NOMO-1 treated with dmso at 0.1 percent for 144 hours (cell line): ENCODE measurements around the gene FAM193A.
A peak's percentile ranks its signal among the peaks of the same experiment; 100 is the strongest.

Source experiments
- DNase-seq: peaks from one replicate; lab custom pipeline; 2025; ENCODE audit not compliant: unreplicated experiment; lab: John Stamatoyannopoulos, UW

FAM193A gene, protein sequence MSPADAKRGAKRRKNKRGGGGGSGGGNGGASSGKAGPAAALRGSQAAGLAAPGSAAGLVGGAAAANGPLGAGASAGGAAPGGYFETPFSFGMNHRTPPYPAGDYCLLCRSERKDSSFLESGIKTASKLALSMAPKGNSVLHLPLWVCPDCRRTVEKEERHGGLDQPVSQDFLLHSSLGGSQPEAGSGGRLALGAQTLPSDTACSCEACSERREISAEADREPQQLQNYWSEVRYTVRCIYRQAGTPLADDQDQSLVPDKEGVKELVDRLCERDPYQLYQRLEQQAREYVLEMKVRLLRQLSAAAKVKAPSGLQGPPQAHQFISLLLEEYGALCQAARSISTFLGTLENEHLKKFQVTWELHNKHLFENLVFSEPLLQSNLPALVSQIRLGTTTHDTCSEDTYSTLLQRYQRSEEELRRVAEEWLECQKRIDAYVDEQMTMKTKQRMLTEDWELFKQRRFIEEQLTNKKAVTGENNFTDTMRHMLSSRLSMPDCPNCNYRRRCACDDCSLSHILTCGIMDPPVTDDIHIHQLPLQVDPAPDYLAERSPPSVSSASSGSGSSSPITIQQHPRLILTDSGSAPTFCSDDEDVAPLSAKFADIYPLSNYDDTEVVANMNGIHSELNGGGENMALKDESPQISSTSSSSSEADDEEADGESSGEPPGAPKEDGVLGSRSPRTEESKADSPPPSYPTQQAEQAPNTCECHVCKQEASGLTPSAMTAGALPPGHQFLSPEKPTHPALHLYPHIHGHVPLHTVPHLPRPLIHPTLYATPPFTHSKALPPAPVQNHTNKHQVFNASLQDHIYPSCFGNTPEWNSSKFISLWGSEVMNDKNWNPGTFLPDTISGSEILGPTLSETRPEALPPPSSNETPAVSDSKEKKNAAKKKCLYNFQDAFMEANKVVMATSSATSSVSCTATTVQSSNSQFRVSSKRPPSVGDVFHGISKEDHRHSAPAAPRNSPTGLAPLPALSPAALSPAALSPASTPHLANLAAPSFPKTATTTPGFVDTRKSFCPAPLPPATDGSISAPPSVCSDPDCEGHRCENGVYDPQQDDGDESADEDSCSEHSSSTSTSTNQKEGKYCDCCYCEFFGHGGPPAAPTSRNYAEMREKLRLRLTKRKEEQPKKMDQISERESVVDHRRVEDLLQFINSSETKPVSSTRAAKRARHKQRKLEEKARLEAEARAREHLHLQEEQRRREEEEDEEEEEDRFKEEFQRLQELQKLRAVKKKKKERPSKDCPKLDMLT (N-terminal part only)

DNA sequence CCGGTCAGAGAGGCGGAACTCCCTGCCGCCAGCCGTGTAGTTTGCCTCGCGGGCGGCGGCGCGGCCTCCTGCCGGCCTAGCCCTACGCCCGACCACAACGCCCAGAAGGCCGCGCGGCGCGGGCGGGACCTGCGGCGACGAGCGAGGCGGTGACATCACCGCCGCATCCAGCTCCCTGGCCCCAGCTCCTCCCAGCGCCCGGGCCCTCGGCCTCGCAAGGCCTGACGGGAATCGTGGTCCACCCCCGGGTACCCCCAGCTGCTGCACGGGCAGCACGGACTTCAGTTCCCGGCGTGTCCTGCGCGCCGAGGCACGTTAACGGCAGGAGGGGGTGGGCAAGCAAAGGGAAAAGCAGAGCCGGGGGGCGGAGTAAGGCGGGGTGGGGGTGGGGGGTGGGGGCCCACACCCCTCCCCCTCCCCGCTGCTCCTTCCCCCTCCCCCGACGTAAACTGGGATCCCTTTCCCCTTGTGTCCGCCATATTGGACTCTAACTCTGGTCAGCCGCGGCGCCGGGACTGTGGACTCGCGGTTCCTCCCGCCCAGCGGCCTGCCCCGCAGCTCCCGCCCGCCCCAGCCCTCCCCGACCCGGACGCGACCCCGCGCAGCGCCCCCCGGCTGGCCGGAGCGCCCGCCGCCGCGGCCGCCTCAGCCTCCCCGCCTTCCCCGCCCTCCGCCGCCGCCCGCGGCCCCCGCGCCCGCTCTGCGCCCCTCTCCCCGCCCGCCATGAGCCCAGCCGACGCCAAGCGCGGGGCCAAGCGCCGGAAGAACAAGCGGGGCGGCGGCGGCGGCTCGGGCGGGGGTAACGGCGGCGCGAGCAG lies at the start of gene FAM193A:
TSS of gene FAM193A (plus strand) at position 455 of the 818 bp plus-strand sequence. CDS start at position 724, 269 bp downstream.
- DNase-seq = peak; percentile 98

DNA sequence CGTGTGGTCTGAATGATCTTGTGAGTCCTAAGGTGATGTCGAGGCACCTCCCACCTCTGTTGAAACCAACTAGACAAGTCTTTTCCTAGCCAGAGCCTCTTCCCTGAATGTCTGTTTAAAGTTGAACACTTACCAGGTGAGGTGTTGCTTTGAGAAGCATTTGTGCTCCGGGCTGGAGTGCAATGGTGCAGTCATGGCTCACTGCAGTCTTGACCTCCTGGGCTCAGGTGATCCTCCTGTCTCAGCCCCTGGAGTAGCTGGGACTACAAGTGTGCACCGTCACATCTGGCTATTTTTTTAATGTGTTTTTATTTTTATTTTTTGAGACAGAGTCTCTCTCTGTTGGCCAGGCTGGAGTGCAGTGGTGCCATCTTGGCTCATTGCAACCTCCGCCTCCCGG lies 49.5 kb upstream of the FAM193A start:
- no peak for DNase-seq

DNA sequence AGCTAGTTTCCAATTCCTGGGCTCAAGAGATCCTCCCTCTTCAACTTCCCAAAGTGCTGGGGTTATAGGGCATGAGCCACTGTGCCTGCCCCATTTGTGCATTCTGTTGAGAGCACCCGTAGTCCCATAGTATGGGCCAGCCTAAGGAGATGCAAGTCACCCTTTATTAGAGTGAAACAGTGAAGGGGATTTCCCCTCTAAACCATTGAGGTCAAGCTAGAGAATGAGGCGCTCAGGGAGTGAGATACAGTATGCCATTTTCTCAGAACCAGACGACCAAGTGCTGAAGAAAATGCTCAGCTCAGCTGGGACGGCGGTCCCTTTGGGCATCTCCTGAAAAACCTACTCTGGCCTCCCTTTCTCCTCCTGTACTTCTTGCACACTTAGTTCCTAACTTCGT lies 48.8 kb upstream of the FAM193A start:
- DNase-seq = no peak

DNA sequence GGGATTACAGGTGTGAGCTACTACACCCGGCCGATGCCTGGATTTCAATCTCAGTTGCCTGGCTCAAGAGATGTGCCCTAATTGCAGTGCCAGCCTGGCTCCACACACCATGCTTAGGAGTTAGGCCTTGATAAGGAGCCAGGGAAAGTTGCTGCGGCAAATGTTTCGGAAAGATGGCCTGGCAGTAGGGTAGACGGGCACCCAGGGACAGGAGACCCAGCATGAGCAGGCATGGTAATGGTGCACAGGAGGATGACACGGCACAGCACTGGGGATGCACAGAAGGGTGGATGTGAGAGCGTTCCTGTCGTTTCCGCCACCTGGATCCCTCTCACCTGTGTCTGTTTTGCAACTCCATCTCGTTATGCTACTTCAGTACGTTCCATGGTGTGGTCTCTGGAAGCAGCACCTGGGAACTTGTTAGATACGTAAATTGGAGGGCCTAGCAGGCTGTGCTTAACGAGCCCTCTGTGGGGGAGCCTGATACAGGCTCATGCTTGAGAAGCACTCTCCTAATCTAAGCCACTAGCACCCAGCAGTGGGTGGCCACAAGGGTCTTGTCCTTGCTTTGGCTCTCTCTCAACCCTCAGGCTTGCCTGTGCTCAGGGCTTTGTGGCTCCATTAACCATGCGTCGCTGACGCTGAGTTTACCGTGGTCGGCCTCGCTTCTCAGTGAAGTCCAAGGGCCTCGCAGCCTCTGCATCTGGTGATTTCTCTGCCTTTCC lies 47.2 kb upstream of the FAM193A start:
- no peak for DNase-seq

DNA sequence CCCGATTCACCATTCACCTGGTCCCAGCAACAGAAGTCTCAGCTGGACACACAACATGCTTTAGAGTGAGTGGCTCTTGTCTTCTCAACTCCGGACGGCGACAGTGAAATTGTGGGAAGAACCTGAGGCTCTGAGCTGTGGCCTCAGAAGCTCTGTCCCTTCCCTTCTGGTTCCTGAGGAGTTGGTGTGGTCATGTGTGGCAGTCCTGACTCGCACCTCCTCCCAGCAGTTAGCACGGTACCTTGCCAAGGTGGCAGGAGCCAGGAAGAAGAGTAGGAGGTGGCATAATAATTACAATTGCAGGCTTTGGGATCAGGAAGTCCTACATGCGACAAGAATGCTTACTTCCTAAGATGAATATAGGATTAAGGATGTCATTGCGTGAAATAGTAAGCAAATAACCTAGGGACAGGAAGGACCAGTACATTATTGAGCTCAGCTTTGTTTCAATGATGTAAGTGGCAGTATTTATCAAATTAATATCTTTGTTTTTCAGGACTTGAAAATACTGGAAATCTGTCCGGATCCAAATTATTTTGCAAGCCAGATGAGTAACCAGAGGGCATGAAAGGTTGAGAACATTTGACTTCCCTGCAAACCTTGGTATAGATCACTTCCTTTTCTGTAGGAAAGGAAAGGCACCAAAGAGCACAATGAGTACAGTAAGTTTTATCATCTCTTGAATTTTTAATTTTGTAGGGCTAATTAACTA lies 46.5 kb upstream of the FAM193A start:
- no peak for DNase-seq

DNA sequence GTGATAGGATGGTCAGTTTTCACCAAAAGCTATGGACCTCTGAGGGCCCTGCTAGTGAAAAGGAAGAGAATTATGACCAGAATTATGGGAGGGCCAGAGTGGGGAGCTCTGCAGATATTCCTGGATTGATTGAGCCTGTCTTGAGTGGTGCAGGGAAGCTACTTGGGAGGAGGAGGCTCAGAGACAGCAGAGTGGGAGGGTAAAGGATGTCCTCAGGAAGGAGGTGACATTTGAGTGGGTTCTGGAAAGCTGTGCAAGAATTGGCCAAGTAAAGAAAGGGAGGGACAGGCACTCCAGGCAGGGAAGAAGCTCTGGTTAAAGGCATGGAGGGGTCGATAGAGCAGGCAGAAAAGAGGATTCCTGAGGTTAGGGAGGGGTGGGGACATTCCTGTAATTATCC lies 43.5 kb upstream of the FAM193A start:
- DNase-seq = no peak

- no peak for DNase-seq
Measured at GRCh38 chr4:2494992-2495391, 41.5 kb upstream of the FAM193A start.

DNA sequence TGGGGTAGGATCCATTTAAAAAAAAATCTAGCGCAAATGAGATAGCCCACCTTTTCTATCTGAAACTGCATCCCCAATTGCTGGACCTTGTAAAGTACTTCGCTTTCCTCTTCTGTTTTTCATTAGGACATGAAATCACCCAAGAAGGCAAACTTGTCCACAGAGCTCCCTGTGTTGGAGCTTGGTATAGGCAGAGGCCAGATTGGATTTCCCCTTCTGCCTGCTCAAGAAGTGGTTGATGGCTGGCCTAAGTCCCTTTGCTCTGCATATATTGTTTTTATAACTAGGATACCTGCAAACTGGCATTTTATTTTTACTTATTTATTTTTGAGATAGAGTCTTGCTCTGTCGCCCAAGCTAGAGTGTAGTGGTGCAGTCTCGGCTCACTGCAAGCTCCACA lies 39.1 kb upstream of the FAM193A start:
- no peak for DNase-seq

GRCh38 chr4:2497931-2498330 lies 38.5 kb upstream of the FAM193A start:
- DNase-seq = peak; percentile 88

GRCh38 chr4:2500547-2500946 lies 35.9 kb upstream of the FAM193A start:
- DNase-seq = no peak

GRCh38 chr4:2501034-2501594 lies 35.3 kb upstream of the FAM193A start:
- DNase-seq = no peak

DNA sequence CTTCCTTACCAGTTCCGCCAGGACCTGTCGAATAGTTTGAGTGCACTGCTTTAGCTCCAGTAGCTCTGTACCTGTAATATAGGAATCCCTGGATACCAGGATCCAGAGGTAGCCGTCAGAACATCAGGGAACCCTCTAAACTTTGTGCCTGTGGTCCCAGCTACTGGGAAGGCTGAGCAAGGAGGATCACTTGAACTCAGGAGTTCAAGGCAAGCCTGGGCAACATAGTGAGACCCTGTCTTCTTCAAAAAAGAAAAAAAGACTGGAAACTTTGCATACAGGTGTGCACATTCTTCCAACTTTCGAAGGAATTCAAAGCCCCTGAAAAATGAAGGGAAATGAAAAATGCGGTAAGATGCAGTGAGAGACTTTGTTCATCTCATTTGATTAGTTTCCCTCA lies 32.6 kb upstream of the FAM193A start:
- DNase-seq = no peak

DNA sequence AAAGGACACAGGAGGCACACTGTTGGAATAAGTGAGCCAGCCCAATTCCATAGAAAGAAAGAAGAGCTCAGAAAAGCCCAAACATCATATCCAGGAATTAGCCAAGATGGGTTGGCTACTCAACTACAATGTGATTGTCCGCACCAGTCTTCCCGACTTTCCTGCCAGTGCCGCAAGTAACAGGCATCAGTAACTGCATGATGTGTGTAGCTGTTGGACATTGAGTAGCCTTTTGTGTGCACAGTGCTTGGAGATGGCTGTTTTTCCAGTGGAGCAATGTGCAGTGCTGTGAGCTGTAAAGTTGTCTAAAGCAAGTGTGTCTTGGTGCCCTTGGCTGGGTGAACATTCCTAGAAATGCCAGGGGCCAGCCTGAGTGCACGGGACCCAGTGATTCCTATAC lies 29.2 kb upstream of the FAM193A start:
- no peak for DNase-seq

GRCh38 chr4:2507855-2508254 lies 28.6 kb upstream of the FAM193A start:
- DNase-seq = no peak

- DNase-seq = no peak
Measured at GRCh38 chr4:2510351-2511259, 25.8 kb upstream of the FAM193A start.

- no peak for DNase-seq
Measured at GRCh38 chr4:2511645-2512131, 24.8 kb upstream of the FAM193A start.

DNA sequence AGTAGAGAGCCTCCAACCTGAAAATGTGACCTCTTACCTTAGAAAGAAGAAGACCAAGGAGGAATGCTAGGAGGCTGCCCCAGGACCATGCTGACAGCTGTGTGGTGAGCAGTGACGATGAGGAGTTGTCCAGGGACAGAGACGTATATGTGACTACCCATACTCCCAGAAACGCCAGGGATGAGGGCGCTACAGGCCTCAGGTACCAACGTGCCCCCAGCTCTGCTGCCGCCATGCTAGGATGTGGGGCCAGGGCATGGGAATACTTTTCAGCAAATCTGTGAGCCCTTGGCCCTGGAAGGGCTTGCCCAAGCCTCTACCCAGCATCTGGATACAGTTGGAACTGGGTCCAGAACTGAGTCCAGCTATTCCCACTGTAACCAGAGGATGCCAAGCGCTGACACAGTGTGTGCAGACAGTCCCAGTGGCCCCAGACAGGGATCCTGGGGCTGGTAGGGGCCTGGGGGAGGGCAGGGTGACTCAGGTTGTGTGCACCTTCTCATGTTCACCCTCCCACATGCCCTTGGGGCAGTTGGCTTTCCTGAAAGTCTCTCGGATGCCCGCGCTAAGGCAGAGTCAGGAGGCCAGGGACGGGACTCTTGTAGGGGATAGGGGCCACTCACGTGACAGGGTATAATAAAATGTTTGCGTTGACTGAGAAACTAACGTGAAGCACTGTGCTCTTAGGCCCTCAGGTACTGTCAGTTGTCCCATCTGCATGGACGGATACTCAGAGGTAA lies 23.9 kb upstream of the FAM193A start:
- DNase-seq = no peak
